Stimulated activated CD8-positive, alpha-beta memory T cell treated with anti-CD3 and anti-CD28 coated beads, Interleukin-12 subunit alpha, Interleukin-12 subunit beta, amount 100 ng/mL, for 1 hour (primary cell): ENCODE measurements around the gene GPR78.

Experiments
- DNase-seq: peaks from one replicate; pipeline ENCODE4 v3.0.0-alpha.2; 2020; ENCODE audit warnings: low read depth

GPR78 gene, protein sequence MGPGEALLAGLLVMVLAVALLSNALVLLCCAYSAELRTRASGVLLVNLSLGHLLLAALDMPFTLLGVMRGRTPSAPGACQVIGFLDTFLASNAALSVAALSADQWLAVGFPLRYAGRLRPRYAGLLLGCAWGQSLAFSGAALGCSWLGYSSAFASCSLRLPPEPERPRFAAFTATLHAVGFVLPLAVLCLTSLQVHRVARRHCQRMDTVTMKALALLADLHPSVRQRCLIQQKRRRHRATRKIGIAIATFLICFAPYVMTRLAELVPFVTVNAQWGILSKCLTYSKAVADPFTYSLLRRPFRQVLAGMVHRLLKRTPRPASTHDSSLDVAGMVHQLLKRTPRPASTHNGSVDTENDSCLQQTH

DNA sequence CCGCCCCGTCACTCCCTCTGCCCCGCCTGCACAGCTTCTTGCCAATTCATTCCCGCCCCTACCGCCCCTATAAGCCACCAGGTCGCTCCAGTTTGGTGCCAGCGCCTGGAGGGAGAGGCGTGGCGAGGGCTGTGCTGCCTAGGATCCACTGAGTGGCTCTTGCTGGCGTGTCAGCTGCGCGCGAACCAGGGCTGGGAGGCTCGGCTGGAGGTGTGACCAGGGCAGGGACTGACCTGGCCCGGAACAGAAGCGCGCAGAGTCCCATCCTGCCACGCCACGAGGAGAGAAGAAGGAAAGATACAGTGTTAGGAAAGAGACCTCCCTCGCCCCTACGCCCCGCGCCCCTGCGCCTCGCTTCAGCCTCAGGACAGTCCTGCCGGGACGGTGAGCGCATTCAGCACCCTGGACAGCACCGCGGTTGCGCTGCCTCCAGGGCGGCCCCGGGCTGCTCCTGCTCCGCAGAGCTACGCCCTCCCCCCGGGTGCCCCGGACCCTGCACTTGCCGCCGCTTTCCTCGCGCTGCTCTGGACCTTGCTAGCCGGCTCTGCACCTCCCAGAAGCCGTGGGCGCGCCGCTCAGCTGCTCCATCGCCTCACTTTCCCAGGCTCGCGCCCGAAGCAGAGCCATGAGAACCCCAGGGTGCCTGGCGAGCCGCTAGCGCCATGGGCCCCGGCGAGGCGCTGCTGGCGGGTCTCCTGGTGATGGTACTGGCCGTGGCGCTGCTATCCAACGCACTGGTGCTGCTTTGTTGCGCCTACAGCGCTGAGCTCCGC is at the start of gene GPR78:
GPR78 (plus strand) TSS at position 72 of the 773 bp plus-strand sequence; CDS start at position 663, 591 bp downstream.
- no peak for DNase-seq

DNA sequence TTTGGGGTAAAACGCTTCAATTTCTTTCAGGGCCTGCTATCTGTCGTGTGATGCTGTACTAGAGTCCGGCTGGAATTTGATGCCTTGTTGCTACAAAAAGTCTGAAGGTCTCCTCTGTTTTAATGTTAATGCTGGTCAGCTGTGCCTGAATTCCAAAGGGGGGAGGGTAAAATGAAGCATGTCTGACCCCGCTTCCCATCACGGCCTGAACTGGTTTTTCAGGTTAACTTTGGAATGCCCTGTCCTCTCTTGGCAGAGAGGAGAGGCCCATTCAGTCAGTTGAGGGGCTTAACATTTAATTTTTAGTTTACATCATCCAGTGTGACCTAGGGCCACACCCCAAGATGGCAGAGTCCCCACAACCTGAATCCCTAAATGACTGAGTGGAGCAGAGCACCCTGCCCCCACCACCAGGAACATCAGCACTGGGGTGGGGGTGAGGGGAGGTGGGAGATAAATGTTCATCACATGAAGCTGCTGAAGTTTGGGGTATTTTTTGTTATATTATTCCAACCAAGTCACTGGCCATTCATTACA is 47.9 kb upstream of the GPR78 start:
- no peak for DNase-seq

GRCh38 chr4:8533274-8533865 is 46.8 kb upstream of the GPR78 start:
- no peak for DNase-seq

DNA sequence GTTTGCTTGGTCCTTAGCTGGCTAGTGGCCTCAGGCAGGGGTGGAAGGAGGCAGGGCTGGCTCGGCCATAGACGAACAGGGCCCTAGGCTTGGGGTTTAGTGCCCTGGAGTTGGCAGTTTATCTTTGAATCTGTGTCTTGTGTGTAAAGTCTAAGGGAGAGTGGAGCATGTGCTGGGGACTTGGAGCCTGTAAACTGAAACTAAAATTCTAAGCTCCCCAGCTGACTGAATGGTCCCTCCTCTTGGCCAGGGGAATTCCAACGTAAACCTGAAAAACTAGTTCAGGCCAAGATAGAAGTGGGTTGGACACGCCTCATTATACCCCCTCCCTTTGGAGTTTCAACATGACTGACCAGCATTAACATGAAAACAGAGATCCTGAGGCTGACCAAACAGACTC is 46.1 kb upstream of the GPR78 start:
- DNase-seq, result no peak

GRCh38 chr4:8534611-8535010 is 45.6 kb upstream of the GPR78 start:
- no peak for DNase-seq

DNA sequence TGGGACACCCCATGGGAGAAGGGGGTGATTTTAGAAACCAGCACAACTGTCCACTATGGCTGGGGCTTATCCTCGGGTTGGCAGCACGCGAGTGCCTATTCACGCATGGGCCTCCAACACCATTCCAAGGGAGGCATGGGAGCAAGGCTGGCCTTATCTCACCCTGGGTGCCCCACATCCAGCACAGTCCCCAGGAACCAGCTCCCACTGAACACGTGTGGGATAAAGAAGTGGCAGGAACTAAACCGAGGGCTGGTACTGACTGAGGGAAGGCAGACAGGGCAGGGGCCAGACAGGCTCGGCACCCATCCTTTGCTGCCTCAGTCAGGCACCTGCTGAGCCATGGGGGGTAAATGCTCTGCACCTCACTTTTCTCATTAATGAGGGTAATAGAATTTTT is 43.7 kb upstream of the GPR78 start:
- DNase-seq, result no peak

DNA sequence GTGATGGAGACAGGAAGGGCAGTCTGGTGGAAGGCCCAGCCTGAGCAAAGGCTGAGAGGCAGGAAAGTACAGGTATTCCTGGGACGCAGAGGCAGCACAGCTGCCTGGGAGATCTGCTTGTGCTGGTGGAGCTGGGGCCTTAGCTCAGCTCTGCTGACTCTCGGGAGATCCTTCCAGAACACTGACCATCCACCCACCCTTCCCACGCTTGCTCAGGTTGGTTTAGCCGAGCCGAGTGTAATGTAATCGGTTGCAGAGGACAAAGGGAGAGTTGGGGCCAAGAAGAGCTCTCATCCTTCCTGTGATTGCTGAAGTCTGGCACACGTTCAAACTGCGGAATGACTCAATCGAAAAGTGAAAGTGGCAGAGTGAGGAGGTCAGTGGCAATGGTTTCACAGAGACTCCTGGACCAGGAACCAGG is 43.1 kb upstream of the GPR78 start:
- no peak for DNase-seq

DNA sequence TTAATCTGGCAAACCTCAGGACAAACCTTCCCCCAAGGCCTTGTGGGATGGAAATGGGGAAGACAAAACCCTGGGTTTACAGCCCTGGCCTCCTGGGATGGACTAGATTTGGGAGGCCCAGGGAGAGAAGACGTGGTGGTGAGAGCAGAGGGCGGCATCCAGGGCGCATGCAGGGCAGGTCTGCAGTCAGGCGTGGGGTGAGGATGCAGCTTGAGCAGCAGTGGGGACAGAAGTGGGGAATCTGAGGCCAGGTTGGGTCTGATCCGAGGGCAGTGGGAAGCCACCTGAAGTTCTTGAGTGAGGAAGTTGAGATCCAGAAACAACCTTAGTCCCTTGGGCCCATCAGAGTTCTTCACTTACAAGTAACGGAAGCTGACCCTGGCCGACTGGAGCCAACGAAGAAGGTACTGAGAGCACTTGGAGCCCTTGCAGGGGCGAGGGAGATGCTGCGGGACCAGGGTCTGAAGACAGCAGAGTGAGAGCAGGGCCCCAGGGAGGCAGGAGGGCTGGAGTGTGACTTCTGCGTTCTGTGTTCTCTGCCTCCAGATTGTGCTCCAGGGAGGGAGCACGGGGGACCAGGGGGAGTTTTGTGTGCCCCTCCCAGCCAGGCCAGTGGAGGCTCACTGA is 42.0 kb upstream of the GPR78 start:
- no peak for DNase-seq

DNA sequence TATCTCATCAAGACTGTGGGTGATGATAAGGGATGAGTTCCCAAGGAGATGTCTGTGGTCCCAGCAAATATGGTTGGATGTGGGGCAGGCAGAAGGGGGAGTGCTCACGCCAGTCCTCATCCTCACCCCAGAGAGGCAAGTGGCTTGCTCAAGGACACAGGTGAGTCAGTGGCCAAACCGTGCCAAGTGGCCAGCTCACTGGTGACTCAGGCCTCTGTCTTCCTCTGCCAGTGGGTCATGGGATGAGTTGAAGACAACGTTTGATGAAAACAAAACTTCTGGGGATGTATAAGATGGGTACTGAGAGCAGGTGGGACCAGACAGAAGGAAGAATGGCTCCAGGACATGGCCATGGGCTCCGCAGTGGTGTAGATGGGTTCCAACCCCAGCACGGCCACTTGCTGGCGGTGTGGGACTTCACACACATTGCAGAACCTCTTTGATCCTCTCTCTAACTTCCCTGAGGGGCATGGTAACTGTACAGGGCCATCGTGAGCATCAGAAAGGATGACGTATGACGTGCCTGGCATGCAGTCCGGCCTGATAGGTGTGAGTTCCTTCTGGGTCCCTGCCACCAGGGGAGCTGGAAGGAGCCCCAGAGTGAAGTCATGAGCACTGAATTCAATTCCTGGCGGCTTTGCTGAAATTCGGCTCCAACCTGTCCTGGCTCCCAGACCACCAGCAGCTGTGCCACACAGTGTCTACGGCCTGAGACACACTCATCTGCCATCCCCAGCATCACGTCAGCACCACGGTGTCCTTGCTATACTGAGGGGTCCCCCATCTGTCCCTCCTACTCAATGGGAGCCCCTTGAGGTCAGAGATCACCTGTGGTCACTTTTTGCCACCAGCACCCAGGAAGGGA is 41.3 kb upstream of the GPR78 start:
- no peak for DNase-seq

DNA sequence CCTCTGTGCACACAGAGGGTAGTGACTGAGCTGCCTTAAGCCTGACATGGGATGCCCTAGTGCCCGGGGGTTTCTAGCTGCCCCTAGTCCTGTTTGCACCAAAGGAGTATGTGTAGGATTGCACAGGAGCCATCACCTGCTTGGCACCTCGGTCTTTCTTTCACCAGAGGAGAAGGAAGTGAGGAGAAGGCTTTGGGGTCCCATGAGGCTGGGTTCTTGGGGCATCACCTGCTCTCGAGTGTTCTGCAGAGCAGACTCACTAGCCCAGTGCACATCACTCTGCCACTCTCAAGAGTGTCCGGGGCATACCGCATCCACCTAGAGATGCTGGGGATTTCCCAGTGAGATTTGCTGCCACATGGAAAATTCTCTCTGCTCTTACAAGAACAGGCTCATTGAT is 40.5 kb upstream of the GPR78 start:
- no peak for DNase-seq

GRCh38 chr4:8540072-8540471 is 40.1 kb upstream of the GPR78 start:
- DNase-seq, result no peak

GRCh38 chr4:8540586-8540985 is 39.6 kb upstream of the GPR78 start:
- DNase-seq, result no peak

- no peak for DNase-seq
Observed at GRCh38 chr4:8540991-8541390, 39.2 kb upstream of the GPR78 start.

DNA sequence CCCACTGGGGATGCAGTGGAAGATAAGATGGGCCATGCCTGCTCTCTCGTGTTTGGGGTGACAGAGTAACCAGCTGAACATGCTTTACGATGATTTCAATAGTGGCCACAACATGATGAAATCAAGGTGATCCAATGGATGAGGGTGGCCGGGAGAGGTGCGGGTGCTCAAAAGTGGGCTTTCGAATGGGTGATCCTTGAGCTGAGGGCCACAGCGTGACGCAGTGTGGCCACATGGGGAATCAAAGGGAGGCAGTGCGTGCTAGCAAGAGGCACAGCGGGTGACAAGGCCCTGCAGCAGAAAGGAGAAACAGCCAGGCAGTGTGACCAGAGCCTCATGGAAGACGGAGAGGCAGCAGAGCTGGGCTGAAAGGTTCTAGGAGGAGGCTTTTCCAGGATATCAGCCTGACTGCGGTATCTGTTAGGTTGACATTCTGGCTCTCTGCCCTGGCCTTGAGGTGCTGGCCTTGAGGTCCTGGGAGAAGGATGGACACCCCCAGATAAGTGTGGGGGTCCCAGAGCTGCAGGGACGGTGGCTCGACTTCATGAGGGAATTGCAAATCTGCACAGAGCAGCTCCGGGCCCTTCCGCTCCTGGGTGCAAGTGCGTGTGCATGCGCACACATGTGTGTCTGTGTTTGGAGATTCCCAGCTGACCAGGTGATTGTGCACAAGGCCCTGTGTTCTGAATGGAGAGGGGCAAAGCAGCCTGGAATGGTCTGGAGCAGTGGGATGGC is 38.0 kb upstream of the GPR78 start:
- no peak for DNase-seq

DNA sequence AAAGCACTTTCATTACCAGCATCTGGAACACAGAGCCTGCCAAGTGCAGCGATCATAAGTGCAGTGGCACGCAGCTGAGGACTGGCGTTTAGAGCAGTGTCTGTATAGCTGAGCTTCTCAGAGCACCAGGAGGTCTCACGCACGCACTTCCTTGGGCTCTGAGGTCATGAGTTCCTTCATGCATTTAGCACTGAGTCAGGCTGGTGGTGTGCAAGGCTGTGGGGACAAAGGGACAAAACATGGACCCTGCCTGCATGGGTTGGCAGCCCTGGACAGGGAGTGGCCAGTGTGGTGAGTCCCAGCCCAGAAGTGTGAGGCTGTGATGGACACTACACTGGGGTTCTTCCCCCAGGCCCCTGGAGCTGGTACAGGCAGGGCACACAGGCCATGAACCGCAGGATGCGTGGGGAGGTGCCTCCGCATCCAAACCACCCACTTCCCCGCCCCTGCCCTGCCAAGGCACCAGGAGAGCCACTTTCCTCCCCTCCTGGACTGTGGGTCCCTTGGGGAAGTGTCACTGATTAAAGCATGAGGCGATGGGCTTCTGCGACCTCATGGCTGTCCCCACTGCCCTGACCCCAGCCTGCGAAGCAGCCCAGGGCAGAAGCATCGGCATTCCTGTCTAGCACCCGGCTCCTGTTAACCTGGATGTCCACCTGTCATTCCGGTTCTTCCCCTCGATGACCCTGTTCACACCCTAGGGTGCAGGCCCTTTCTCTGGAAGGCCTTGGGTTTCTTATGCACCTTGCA is 37.2 kb upstream of the GPR78 start:
- DNase-seq, result no peak

DNA sequence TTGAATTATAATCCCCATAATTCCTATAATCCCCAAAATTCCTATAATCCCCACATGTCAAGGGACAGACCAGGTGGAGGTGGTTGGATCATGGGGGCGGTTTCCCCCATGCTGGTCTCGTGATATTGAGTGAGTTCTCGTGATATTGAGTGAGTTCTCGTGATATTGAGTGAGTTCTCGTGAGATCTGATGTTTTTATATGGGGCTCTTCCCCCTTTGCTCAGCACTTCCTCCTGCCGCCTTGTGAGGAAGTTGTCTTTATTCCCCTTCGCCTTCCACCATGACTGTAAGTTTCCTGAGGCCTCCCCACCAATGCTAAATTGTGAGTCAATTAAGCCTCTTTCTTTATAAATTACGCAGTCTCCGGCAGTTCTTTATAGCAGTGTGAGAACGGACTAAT is 36.6 kb upstream of the GPR78 start:
- DNase-seq, result no peak

GRCh38 chr4:8544282-8544681 is 35.9 kb upstream of the GPR78 start:
- DNase-seq, result no peak

- DNase-seq, result no peak
Observed at GRCh38 chr4:8544741-8545438, 35.3 kb upstream of the GPR78 start.

GRCh38 chr4:8545439-8545765 is 34.8 kb upstream of the GPR78 start:
- no peak for DNase-seq

DNA sequence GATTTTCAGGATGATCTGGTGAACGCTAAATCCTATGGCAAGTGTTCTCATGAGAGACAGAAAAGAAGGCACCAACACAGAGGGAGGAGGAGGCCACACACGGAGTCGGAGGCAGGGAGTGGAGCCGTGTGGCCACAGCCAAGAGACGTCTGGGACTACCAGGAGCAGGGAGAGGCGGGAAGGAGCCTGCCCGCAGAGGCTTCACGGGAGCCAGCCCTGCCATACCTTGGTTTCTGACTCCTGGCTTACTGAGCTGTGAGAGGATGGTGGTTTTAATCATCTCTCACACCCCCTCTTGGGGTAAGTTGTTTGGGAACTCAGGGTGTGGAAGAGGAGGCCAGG is 33.5 kb upstream of the GPR78 start:
- DNase-seq, result no peak
